Osteocyte (in vitro differentiated cells): ENCODE data around the gene PRDM11. TPM values are rescaled to one million over a fixed set of nuclear protein-coding genes. Genes with fewer than 3 reads are reported as not detected.

Experiments
- DNase-seq: peaks from one replicate; pipeline ENCODE4 v3.0.0; 2021; ENCODE audit warnings: mixed read lengths; ENCODE audit not compliant: unreplicated experiment; ENCODE audit errors: extremely low spot score
- H3K27ac Mint-ChIP-seq: one replicate; pipeline ENCODE4 v1.8.0; 2021; ENCODE audit warnings: mild to moderate bottlenecking, mixed read lengths; ENCODE audit not compliant: unreplicated experiment
- H3K27me3 Mint-ChIP-seq: one replicate; pipeline ENCODE4 v1.8.0; 2021; ENCODE audit warnings: mixed read lengths; ENCODE audit not compliant: unreplicated experiment
- H3K36me3 Mint-ChIP-seq: one replicate; pipeline ENCODE4 v1.8.0; 2021; ENCODE audit warnings: mixed read lengths; ENCODE audit not compliant: unreplicated experiment
- H3K4me1 Mint-ChIP-seq: one replicate; pipeline ENCODE4 v1.8.0; 2021; ENCODE audit warnings: mixed read lengths; ENCODE audit not compliant: unreplicated experiment
- H3K4me3 Mint-ChIP-seq: one replicate; pipeline ENCODE4 v1.8.0; 2021; ENCODE audit warnings: mild to moderate bottlenecking, moderate library complexity, mixed read lengths; ENCODE audit not compliant: unreplicated experiment
- H3K9me3 Mint-ChIP-seq: one replicate; pipeline ENCODE4 v1.8.0; 2021; ENCODE audit warnings: mixed read lengths; ENCODE audit not compliant: unreplicated experiment
- total RNA-seq: library from RNA; stranded (reverse); gene quantifications from 2 replicates; pipeline ENCODE4 v1.2.1, GENCODE V29; 2021
- TF ChIP-seq, protein P1 (sequence below): fragments of 200-600 bp; sonication (generic); IDR thresholded peaks from 2 replicates; pipeline ENCODE4 v1.5.0; 2021; ENCODE audit warnings: antibody characterized with exemption, mild to moderate bottlenecking, moderate library complexity

Gene PRDM11
- total RNA-seq, 1 donor from 2014 or later = 25.4 TPM

DNA sequence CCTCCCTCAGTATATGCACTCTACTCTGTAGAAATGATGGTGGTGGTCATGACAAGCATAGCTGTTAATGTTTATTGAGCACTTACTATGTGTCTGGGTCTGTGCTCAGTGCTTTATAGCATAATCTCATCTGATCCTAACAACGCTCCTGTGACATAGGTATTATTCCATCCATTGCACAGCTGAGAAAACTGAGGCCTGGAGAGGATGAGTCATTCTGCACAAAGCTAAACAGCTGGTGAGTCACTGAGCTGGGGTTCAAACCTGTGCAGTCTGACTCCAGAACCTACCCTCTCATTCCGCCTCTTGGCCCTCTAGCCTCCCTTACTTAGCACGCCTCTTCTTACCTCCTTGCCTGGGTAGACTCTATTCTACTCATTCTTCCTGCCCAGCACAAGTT lies 41.7 kb downstream of the PRDM11 start:
- no peak overlapping the region for H3K27ac Mint-ChIP-seq
- peaks cover 28% of the 10 kb centered on the region for H3K36me3 Mint-ChIP-seq
- peaks cover 7% of the 10 kb centered on the region for H3K4me1 Mint-ChIP-seq
- no peaks in the 10 kb centered on the region for H3K9me3 Mint-ChIP-seq
- DNase-seq = no peak
- TF ChIP-seq, protein P1, sequence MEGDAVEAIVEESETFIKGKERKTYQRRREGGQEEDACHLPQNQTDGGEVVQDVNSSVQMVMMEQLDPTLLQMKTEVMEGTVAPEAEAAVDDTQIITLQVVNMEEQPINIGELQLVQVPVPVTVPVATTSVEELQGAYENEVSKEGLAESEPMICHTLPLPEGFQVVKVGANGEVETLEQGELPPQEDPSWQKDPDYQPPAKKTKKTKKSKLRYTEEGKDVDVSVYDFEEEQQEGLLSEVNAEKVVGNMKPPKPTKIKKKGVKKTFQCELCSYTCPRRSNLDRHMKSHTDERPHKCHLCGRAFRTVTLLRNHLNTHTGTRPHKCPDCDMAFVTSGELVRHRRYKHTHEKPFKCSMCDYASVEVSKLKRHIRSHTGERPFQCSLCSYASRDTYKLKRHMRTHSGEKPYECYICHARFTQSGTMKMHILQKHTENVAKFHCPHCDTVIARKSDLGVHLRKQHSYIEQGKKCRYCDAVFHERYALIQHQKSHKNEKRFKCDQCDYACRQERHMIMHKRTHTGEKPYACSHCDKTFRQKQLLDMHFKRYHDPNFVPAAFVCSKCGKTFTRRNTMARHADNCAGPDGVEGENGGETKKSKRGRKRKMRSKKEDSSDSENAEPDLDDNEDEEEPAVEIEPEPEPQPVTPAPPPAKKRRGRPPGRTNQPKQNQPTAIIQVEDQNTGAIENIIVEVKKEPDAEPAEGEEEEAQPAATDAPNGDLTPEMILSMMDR = no peak
- H3K4me3 Mint-ChIP-seq = no peak overlapping the region
- no peaks in the 10 kb centered on the region for H3K27me3 Mint-ChIP-seq

DNA sequence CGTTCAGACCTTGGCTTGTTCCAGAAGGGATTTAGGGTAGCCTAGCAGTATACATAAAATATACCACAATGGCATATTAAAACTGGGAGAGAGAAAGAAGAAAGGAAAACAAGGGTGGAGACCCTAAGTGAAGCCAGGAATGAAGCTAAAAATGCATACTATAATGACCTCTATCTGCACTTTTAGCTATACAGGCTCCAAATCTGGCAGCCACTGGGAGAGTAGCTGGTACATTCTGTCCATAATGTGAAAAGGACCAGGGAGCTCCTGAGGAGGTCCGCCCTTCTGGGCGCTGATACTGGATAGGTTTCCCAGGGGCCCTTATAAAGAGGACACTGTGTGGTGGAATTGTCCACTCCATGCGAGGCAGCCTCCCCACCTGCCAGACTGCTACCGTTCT lies 42.8 kb downstream of the PRDM11 start:
- Mint-ChIP-seq H3K27me3 (no peaks in the 10 kb centered on the region), H3K9me3 (no peaks in the 10 kb centered on the region), H3K4me3 (no peak overlapping the region), H3K36me3 (peaks cover 30% of the 10 kb centered on the region), H3K27ac (no peak overlapping the region), H3K4me1 (peaks cover 7% of the 10 kb centered on the region)
- TF ChIP-seq, protein P1 = no peak
- no peak for DNase-seq

DNA sequence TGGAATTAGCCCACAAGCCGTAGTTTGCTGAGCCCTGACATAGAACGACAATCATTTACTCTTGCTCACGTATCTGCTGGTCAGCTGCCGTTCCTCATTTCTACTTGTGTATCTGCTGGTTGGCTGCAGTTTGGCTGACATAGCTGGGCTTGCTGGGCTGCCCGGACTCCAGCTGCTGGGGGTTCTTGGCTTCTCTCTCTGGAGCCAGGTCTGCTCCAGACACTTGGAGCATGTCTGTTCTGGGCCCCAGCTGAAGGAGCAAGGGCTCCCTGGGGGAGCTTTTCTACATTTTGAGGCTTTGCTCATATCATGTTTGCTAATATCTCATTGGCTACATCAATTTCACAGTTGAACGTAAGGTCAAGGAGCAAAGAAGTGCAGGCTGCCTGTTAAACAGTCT lies 47.3 kb downstream of the PRDM11 start:
- no peak overlapping the region for H3K4me3 Mint-ChIP-seq
- no peaks in the 10 kb centered on the region for H3K27me3 Mint-ChIP-seq
- peaks cover 30% of the 10 kb centered on the region for H3K36me3 Mint-ChIP-seq
- TF ChIP-seq, protein P1 = no peak
- DNase-seq = no peak
- H3K27ac Mint-ChIP-seq = no peak overlapping the region
- H3K9me3 Mint-ChIP-seq = no peaks in the 10 kb centered on the region
- peaks cover 7% of the 10 kb centered on the region for H3K4me1 Mint-ChIP-seq

DNA sequence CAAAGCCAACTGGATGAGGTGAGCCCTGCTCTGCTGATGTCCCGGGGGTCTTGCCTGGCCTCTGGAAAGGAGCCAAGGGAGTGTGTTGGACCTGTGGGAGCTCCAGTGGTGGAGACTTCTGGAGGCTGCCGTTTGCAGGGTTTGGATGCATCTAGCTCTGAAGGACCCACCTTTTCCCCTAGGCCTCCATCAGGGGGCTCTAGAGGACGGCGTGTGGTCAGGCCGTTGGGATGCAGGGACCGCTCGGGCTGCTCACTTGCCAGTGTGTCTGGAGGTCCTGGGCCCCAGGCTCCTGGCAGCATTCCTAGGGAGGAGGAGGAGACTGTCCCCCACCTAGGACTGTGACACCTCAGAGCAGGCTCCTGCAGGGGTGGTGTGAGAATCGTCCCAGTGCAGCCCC lies 58.3 kb downstream of the PRDM11 start:
- Mint-ChIP-seq H3K27me3 (no peaks in the 10 kb centered on the region), H3K4me3 (no peak overlapping the region), H3K4me1 (peaks cover 30% of the 10 kb centered on the region), H3K36me3 (peaks cover 40% of the 10 kb centered on the region), H3K27ac (no peak overlapping the region), H3K9me3 (peaks cover 14% of the 10 kb centered on the region)
- TF ChIP-seq, protein P1 = no peak
- no peak for DNase-seq

DNA sequence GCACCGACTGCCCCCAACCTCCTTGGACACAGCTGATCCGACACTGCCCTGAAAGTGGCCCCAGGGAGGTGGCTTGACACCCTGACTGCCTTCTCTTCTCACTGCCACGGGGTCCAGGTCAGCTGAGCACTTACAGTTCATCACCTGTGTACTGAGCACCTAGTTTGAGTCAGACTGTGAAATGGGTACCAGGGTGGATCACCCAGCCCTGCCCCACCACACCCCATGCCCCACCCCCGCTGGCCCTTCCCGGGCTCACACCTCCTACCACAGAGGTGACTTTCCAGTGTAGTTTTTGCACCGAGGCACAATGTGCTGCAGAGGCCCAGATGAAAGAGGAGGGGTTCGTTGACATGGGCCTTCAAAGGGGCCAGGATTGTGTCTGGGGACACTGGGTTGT lies 59.5 kb downstream of the PRDM11 start:
- no peak overlapping the region for H3K27ac Mint-ChIP-seq
- H3K4me3 Mint-ChIP-seq = no peak overlapping the region
- TF ChIP-seq, protein P1 = no peak
- H3K9me3 Mint-ChIP-seq = peaks cover 14% of the 10 kb centered on the region
- H3K27me3 Mint-ChIP-seq = no peaks in the 10 kb centered on the region
- peaks cover 38% of the 10 kb centered on the region for H3K4me1 Mint-ChIP-seq
- H3K36me3 Mint-ChIP-seq = peaks cover 40% of the 10 kb centered on the region
- DNase-seq = no peak
